ENCODE results near the gene DDIT3. TPM values are rescaled to one million over a fixed set of nuclear protein-coding genes. Genes with fewer than 3 reads are reported as not detected.

DDIT3 gene
- total RNA-seq, 1 experiment from 2014 or later = 3.4 TPM

- POLR2A ChIA-PET = interaction anchor here (0.6 to 1.4 kb wide), 4 partner anchors 13 to 1040 kb away, joined by 3 to 8 read pairs (median 4); partner anchors contain the start of gene DTX3
- CTCF ChIA-PET = interaction anchor here (1.4 kb wide), 1 partner anchor 67 kb away, joined by 4 read pairs; no protein-coding TSS in a partner anchor
- H3K4me1 Mint-ChIP-seq = peaks cover 21% of the 10 kb centered on the region
Measured at GRCh38 chr12:57516617-57517153, 3.6 kb downstream of the DDIT3 start.

DNA sequence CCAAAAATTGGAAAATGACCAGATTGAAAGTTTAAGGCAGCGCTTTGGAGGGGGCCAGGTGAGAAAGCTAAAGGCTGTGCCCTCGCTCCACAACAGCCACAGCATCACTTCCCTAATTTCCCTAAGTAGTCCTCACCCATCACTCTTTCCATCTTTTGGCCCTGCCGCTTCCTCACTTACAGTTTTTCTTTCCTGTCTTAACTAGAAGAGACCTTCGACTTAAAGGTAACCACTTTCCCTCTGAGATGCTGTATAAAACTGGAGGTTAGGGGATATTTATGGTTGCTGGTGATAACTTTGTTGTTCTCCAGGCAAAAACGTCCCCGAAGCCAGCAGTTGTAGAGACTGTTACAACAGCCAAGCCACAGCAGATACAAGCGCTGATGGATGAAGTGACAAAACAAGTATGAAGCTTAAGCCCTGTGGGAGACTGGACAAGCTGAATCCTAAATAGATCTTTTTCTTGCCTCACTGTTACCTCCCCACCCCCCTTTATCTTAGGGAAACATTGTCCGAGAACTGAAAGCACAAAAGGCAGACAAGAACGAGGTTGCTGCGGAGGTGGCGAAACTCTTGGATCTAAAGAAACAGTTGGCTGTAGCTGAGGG is 4.3 kb downstream of the DDIT3 start:
- H3K27ac Mint-ChIP-seq = no peak overlapping the region
- H3K4me1 Mint-ChIP-seq = peaks cover 15% of the 10 kb centered on the region
- POLR2A ChIA-PET = interaction anchor here (0.5 to 1.2 kb wide), 4 partner anchors 12 to 57 kb away, joined by 3 to 4 read pairs (median 3); partner anchors contain the start of gene GLI1
- TF ChIP-seq TEAD1 (CRISPR knock-in tag; IDR thresholded peaks at IDR 0.05) (no peak), CREM (CRISPR knock-in tag; IDR thresholded peaks at IDR 0.05) (no peak), USF2 (CRISPR knock-in tag; IDR thresholded peaks at IDR 0.05) (no peak), ZNF317 (CRISPR knock-in tag; IDR thresholded peaks at IDR 0.05; ENCODE audit: borderline replicate concordance, low read depth) (no peak), GRHL2 (CRISPR knock-in tag; IDR thresholded peaks at IDR 0.05; ENCODE audit: insufficient replicate concordance, severe bottlenecking) (no peak), HMGA2 (CRISPR knock-in tag; IDR thresholded peaks at IDR 0.05) (no peak), OVOL2 (CRISPR knock-in tag; IDR thresholded peaks at IDR 0.05; ENCODE audit: borderline replicate concordance) (no peak), NR2C2 (CRISPR knock-in tag; IDR thresholded peaks at IDR 0.05) (no peak)
- H3K27me3 Mint-ChIP-seq (ENCODE audit: low read depth) = no peaks in the 10 kb centered on the region
- DNase-seq (ENCODE audit: low spot score) (no peak), ATAC-seq (no peak)
- H3K9me3 Mint-ChIP-seq = no peaks in the 10 kb centered on the region
- no peak overlapping the region for H3K4me3 Mint-ChIP-seq
- CTCF ChIA-PET = no interaction called here
- peaks cover 73% of the 10 kb centered on the region for H3K36me3 Mint-ChIP-seq

More at GRCh38 chr12:57516617-57517153, 3.6 kb downstream of the DDIT3 start:
- no peak for ATAC-seq
- TF ChIP-seq, protein P1, sequence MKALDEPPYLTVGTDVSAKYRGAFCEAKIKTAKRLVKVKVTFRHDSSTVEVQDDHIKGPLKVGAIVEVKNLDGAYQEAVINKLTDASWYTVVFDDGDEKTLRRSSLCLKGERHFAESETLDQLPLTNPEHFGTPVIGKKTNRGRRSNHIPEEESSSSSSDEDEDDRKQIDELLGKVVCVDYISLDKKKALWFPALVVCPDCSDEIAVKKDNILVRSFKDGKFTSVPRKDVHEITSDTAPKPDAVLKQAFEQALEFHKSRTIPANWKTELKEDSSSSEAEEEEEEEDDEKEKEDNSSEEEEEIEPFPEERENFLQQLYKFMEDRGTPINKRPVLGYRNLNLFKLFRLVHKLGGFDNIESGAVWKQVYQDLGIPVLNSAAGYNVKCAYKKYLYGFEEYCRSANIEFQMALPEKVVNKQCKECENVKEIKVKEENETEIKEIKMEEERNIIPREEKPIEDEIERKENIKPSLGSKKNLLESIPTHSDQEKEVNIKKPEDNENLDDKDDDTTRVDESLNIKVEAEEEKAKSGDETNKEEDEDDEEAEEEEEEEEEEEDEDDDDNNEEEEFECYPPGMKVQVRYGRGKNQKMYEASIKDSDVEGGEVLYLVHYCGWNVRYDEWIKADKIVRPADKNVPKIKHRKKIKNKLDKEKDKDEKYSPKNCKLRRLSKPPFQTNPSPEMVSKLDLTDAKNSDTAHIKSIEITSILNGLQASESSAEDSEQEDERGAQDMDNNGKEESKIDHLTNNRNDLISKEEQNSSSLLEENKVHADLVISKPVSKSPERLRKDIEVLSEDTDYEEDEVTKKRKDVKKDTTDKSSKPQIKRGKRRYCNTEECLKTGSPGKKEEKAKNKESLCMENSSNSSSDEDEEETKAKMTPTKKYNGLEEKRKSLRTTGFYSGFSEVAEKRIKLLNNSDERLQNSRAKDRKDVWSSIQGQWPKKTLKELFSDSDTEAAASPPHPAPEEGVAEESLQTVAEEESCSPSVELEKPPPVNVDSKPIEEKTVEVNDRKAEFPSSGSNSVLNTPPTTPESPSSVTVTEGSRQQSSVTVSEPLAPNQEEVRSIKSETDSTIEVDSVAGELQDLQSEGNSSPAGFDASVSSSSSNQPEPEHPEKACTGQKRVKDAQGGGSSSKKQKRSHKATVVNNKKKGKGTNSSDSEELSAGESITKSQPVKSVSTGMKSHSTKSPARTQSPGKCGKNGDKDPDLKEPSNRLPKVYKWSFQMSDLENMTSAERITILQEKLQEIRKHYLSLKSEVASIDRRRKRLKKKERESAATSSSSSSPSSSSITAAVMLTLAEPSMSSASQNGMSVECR (CRISPR knock-in tag; IDR thresholded peaks at IDR 0.05; ENCODE audit: borderline replicate concordance) = no peak
- TF ChIP-seq ATF6 (CRISPR knock-in tag; IDR thresholded peaks at IDR 0.05) (no peak), MYBL2 (CRISPR knock-in tag; IDR thresholded peaks at IDR 0.05) (no peak), ATF3 (CRISPR knock-in tag; conservative IDR thresholded peaks at IDR 0.05) (no peak), ZNF121 (CRISPR knock-in tag; IDR thresholded peaks at IDR 0.05) (no peak)
- TF ChIP-seq, protein P2, sequence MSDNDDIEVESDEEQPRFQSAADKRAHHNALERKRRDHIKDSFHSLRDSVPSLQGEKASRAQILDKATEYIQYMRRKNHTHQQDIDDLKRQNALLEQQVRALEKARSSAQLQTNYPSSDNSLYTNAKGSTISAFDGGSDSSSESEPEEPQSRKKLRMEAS (CRISPR knock-in tag; IDR thresholded peaks at IDR 0.05) = no peak
- no peaks in the 10 kb centered on the region for H3K9me3 Mint-ChIP-seq
- H3K36me3 Mint-ChIP-seq = peaks cover 68% of the 10 kb centered on the region
- no peak for DNase-seq (ENCODE audit: low spot score)
- H3K27me3 Mint-ChIP-seq (ENCODE audit: low read depth) = peaks cover 3% of the 10 kb centered on the region; the same call in 1 of the 2 replicates
- H3K4me3 Mint-ChIP-seq = no peak overlapping the region
- H3K27ac Mint-ChIP-seq = peak overlapping the region; percentile 43

All from WTC11 (cell line).